Left lobe of liver (tissue), 2 donors: ENCODE measurements around the gene MACROD1. TPM values are rescaled to one million over a fixed set of nuclear protein-coding genes. Genes with fewer than 3 reads are reported as not detected.

Source experiments
- ATAC-seq: fragments of 200-7000 bp; cut with Tn5 transposase; one replicate; pipeline ENCODE4 v1.9.1; 2020; ENCODE audit warnings: mild to moderate bottlenecking, moderate library complexity
- DNase-seq: peaks from one replicate; pipeline ENCODE4 v3.0.0-alpha.2; 2020; ENCODE audit warnings: low spot score
- total RNA-seq: library from RNA; stranded (reverse); gene quantifications from one replicate; pipeline ENCODE4 v1.2.1, GENCODE V29; 2021
- donor health status: DM: no; HTN: no; CAD: no; lungs with moderate emphysema.
- donor health status: DM: no; HTN: yes; CAD: no.

The MACROD1 gene
- total RNA-seq, 1 donor from 2014 or later, result 35.2 TPM

DNA sequence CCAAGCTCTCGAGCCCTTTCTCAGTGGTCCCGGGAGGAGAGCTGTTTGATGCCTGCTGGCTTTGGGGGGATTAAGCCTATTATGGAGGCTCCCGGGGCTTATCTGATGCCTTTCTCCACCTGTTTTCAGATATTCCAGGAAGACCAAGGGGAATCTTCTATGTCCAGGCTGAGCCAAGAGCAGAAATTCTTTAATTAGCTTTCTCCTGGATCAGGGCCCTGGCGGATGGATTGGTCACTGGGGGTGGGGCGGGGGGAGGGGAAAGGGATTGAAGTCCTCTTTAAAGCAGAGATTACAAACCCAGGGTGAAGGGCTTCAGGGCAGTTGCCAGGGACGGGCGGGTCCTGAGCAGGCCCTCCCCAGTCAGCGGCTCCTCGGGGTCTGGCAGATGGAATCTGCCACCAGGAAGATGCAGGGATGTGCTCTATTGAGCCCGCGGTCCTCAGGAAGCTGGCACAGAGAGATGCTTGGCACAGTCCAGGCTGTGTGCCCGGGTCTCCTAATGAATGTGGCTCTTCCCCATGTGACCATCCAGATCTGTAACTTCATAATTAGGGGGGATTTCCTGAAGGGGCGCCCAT, 33.6 kb downstream of the MACROD1 start:
- DNase-seq (no peak), ATAC-seq (peak; percentile 14)

DNA sequence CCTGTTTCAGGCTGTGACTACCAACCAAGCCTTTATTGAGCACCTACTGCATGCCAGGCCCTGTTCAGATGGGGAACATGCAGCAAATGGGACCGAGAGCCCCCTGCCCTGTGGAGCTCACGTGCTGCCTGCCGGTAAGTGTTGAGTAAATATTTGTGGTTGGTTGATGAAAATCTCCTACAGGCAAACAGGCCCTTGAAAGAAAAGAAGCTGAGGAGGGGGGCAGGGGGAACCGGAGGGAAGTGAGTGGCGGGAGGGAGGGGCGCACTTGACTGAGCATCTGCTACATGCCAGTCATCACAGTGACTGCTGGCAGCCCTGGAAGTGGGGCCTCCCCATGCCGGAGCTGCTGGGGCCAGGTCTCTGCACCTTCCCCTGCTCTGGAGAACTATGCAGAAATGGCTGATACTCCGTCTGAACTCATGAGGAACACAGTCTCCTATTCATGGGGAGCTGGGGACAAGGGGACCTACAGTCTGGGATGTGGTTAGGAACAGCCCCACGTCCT, 34.2 kb downstream of the MACROD1 start:
- DNase-seq (no peak), ATAC-seq (no peak)

DNA sequence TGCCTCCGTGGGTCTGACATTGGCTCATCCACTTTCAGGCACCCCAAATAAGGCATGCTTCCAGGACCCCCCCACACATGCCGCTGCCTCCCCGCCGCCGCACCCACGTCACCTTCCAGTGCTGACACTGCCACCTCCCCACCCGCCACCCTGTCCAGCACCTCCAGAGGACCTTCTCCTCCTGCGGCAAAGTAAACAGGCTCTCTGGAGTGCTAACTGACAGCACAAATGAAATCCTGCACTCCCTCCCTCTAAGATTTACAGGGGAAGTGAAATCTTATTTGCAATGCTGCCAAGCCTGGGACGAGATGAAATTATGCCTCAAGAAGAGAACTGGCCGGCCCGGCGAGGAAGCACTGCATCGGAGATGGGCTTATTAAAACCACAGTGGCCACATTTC, 35.3 kb downstream of the MACROD1 start:
- DNase-seq (no peak), ATAC-seq (no peak)

GRCh38 chr11:64129403-64129802, 36.5 kb downstream of the MACROD1 start:
- DNase-seq (no peak), ATAC-seq (peak; percentile 39)

GRCh38 chr11:64128255-64129006, 37.5 kb downstream of the MACROD1 start:
- no peak for DNase-seq
- ATAC-seq, result no peak

DNA sequence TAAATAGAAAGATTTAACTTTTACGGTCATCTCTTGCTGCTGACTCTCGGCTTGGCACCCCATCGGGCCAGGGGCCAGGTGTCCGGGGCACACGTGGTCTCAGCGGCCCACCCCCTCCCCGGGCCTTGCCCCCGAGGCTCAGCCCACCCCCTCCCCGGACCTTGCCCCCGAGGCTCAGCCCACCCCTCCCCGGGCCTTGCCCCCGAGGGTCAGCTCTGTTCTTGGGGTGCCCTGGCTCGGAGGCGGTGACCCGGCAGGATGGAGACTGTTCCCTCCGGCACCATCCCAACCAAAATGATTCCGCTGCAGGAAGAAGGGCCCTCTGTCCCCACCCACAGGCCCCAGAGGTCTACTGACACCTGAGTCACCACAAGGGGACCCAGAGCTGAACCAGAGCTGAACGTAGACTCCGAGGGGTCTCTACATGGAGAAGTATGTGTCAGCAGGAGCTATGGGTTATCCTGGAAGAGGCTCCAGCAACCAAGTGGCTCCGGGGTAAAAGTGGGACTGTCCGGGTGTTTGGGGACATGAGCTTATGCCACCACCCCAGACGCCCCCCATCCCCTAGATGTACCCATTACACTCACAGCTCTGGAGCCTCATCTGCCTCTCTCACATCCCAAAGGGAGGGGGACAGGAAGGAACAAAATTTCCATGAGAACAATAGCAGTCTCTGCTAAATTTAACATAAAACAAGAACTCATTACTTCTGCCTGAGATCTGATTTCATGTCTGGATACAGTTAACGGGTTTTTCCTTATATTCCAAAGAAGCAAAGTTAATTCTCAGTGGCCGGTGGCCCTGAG, 38.4 kb downstream of the MACROD1 start:
- ATAC-seq, result no peak
- no peak for DNase-seq

DNA sequence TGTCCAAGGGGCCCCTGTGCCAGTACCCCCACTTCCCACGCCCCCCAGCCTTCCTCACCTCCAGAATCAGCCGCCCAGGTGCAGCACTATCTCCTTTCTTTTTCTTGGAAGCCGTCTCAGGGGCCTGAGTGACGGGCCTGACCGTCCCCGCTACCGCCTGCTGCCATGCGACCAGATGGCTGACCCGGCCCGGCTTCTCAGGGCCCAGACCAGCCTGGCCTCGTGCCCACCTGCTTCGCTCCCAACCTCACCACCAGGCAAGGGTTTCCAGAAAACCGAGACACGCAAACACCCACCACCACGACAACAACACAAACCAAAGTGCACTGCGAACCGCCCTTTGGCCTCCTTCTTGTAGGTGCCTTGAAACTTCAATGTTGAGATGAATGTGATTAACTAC, 39.1 kb downstream of the MACROD1 start:
- DNase-seq, result no peak
- no peak for ATAC-seq

DNA sequence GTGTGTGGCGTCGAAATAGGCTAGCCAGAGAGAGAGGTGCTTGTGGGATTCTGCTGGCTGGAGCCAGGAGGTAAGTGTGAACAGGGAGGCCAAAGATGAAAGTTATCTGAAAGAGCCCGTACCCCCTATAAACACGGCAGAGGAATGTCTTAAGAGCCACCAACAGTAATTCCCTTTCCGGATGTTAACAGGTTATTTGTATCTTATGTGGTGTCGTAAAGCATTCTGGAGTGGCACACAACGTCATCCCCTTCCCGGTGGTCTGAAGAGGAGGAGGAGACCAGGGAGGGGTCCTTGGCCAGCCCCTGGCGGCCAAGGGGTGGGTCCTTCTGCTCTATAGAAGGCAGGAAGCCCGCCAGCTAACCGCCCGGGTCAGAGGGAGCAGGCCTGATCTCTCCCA, 39.5 kb downstream of the MACROD1 start:
- ATAC-seq (no peak), DNase-seq (no peak)

- no peak for DNase-seq
- ATAC-seq, result no peak
Observed at GRCh38 chr11:64125676-64126075, 40.2 kb downstream of the MACROD1 start.

DNA sequence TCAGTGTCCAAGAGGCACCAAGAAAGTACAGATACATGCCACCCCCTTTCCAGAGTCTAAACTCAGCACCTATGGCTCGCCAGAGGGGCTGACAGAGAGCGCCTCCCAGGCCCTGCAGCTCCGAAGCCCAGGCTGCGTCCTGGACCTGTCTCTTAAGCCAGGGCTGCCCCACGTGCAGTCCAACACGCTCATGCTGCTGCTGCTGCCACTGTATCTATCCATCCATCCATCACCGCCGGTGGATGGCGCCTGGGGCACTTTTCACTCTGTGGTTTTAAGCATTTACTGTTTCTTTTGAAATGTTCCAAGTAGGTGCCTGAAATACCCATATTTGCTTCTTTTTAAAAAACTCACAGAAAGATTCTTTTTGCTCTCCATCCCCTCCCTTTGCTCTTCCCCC, 41.8 kb downstream of the MACROD1 start:
- no peak for ATAC-seq
- no peak for DNase-seq

- ATAC-seq (peak; percentile 12), DNase-seq (no peak)
Observed at GRCh38 chr11:64123679-64124078, 42.2 kb downstream of the MACROD1 start.

- DNase-seq (peak; percentile 77), ATAC-seq (peak; percentile 90)
Observed at GRCh38 chr11:64122411-64123410, 43.2 kb downstream of the MACROD1 start.

GRCh38 chr11:64121663-64122410, 44.1 kb downstream of the MACROD1 start:
- ATAC-seq, result no peak
- DNase-seq, result no peak

DNA sequence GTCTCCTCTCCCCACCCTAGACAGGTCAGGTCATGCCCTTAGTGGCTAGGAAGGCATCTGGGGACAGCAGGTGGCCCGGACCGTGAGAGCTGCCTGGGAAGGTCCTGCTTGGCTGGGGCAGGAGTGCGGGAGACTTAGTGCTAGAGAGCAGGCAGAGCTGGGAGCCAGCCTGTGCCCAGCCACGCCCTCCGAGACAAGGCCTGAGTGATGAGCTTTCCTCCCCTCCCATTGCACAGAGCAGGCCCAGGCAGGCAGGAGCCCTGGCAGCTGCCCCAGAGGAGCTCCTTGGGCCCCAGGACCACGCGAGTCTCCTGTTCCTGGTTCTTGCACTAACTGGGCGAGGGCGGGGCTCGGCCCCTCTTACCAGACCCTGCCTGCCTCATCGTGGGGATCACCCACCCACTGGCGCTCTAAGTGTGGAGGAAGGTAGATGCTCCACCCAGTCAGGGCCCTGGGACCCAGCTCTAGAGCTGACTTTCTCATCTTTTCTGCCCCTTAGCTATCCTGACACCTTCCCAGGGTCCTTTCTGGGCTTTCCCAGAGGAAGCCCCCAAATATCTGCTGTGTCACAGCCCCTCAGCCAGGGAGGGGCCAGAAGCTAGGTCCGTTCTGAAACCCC, 44.9 kb downstream of the MACROD1 start:
- no peak for ATAC-seq
- no peak for DNase-seq

- DNase-seq (no peak), ATAC-seq (no peak)
Observed at GRCh38 chr11:64119700-64120099, 46.2 kb downstream of the MACROD1 start.

GRCh38 chr11:64118876-64119665, 46.8 kb downstream of the MACROD1 start:
- ATAC-seq, result no peak
- DNase-seq, result no peak

GRCh38 chr11:64117763-64118459, 48.0 kb downstream of the MACROD1 start:
- DNase-seq (no peak), ATAC-seq (no peak)
